HK-2 (cell line): ENCODE data around the gene CCDC182.

Source experiments
- DNase-seq: peaks from one replicate; pipeline ENCODE4 v3.0.0-alpha.2; 2018; ENCODE audit not compliant: unreplicated experiment

CCDC182 gene

GRCh38 chr17:57745242-57745641 lies at the start of gene CCDC182:
Gene CCDC182, minus strand, starts transcription at chr17:57745299. Its CDS starts 27 bp downstream, at chr17:57745272.
- no peak for DNase-seq

- DNase-seq: no peak
These were observed 49.7 kb upstream of the CCDC182 start for GRCh38 chr17:57794841-57795240.

GRCh38 chr17:57788725-57789124 lies 43.6 kb upstream of the CCDC182 start:
- DNase-seq: no peak

- DNase-seq: no peak
These were observed 39.9 kb upstream of the CCDC182 start for GRCh38 chr17:57785022-57785421.

GRCh38 chr17:57784226-57784895 lies 39.3 kb upstream of the CCDC182 start:
- DNase-seq: no peak

- peak; percentile 70 for DNase-seq
These were observed 38.2 kb upstream of the CCDC182 start for GRCh38 chr17:57783338-57783742.

- no peak for DNase-seq
These were observed 37.7 kb upstream of the CCDC182 start for GRCh38 chr17:57782647-57783337.

GRCh38 chr17:57782062-57782490 lies 37.0 kb upstream of the CCDC182 start:
- DNase-seq: no peak

- no peak for DNase-seq
These were observed 36.4 kb upstream of the CCDC182 start for GRCh38 chr17:57781386-57782061.

- DNase-seq: no peak
These were observed 34.6 kb upstream of the CCDC182 start for GRCh38 chr17:57779706-57780105.

GRCh38 chr17:57778306-57778705 lies 33.2 kb upstream of the CCDC182 start:
- no peak for DNase-seq

- DNase-seq: no peak
These were observed 31.3 kb upstream of the CCDC182 start for GRCh38 chr17:57776366-57776765.

- DNase-seq: no peak
These were observed 29.8 kb upstream of the CCDC182 start for GRCh38 chr17:57774872-57775271.

GRCh38 chr17:57773557-57773956 lies 28.5 kb upstream of the CCDC182 start:
- DNase-seq: no peak

GRCh38 chr17:57772774-57773173 lies 27.7 kb upstream of the CCDC182 start:
- DNase-seq: no peak

- no peak for DNase-seq
These were observed 22.5 kb upstream of the CCDC182 start for GRCh38 chr17:57767561-57767960.

- no peak for DNase-seq
These were observed 21.3 kb upstream of the CCDC182 start for GRCh38 chr17:57766318-57766943.

GRCh38 chr17:57762452-57763395 lies 17.6 kb upstream of the CCDC182 start:
- DNase-seq: no peak

- no peak for DNase-seq
These were observed 16.8 kb upstream of the CCDC182 start for GRCh38 chr17:57761887-57762286.

- DNase-seq: no peak
These were observed 14.9 kb upstream of the CCDC182 start for GRCh38 chr17:57760046-57760445.

- no peak for DNase-seq
These were observed 13.6 kb upstream of the CCDC182 start for GRCh38 chr17:57758654-57759053.
